ENCODE results near the gene GPR68. TPM values are rescaled to one million over a fixed set of nuclear protein-coding genes. Genes with fewer than 3 reads are reported as not detected.

Gene GPR68
- total RNA-seq: 1 to 10 TPM; 3.2 to 6.4 TPM
- long read RNA-seq, donor 1, partial matches to known transcripts: 0 of 3 reads
- long read RNA-seq, donor 1, other reads (novel, unspliced or antisense): 2 of 3 reads
- long read RNA-seq, donor 2, partial matches to known transcripts: 0 of 18 reads
- long read RNA-seq, donor 2, other reads (novel, unspliced or antisense): 14 of 18 reads

- peak; percentile 92 for DNase-seq (ENCODE audit: low spot score)
- intact Hi-C loops (cut with DNase I): no loop called here
These were observed at the start of gene GPR68 for GRCh38 chr14:91244501-91244901. Gene GPR68, minus strand, starts transcription at chr14:91244704. Its CDS starts 9,654 bp downstream, at chr14:91235050.

- DNase-seq (ENCODE audit: low spot score): peak; percentile 76
- intact Hi-C loops (cut with DNase I): no loop called here
These were observed 49.6 kb upstream of the GPR68 start for GRCh38 chr14:91294153-91294552.

- no peak for DNase-seq (ENCODE audit: low spot score)
- intact Hi-C loops (cut with DNase I): loop anchor here in 1 of 2 donors (2.0 kb wide), 1 partner anchor 104 kb away; no protein-coding TSS in a partner anchor
These were observed 48.8 kb upstream of the GPR68 start for GRCh38 chr14:91293281-91293680.

GRCh38 chr14:91292491-91292890 lies 48.0 kb upstream of the GPR68 start:
- DNase-seq (ENCODE audit: low spot score): peak; percentile 60
- intact Hi-C loops (cut with DNase I): loop anchor here in 1 of 2 donors (2.0 kb wide), 1 partner anchor 104 kb away; no protein-coding TSS in a partner anchor

GRCh38 chr14:91291786-91292405 lies 47.4 kb upstream of the GPR68 start:
- peak; percentile 62 for DNase-seq (ENCODE audit: low spot score)
- intact Hi-C loops (cut with DNase I): loop anchor here in 1 of 2 donors (2.0 kb wide), 1 partner anchor 103 kb away; no protein-coding TSS in a partner anchor

- intact Hi-C loops (cut with DNase I): no loop called here
- peak; percentile 65 for DNase-seq (ENCODE audit: low spot score)
These were observed 46.5 kb upstream of the GPR68 start for GRCh38 chr14:91290986-91291385.

- DNase-seq (ENCODE audit: low spot score): no peak
- intact Hi-C loops (cut with DNase I): loop anchor here (5.0 kb wide), 2 partner anchors 112 to 387 kb away; no protein-coding TSS in a partner anchor
These were observed 45.0 kb upstream of the GPR68 start for GRCh38 chr14:91289464-91289863.

GRCh38 chr14:91288876-91289275 lies 44.4 kb upstream of the GPR68 start:
- intact Hi-C loops (cut with DNase I): loop anchor here (5.0 kb wide), 2 partner anchors 112 to 387 kb away; no protein-coding TSS in a partner anchor

GRCh38 chr14:91286530-91286937 lies 42.0 kb upstream of the GPR68 start:
- peak; percentile 92 for DNase-seq (ENCODE audit: low spot score)
- intact Hi-C loops (cut with DNase I): loop anchor here (2.0 to 5.0 kb wide), 3 partner anchors 109 to 384 kb away; no protein-coding TSS in a partner anchor

More at GRCh38 chr14:91288876-91289275, 44.4 kb upstream of the GPR68 start:
- DNase-seq (ENCODE audit: low spot score): peak; percentile 75

GRCh38 chr14:91284791-91285548 lies 40.5 kb upstream of the GPR68 start:
- intact Hi-C loops (cut with DNase I): loop anchor here (5.0 kb wide), 2 partner anchors 108 to 383 kb away; no protein-coding TSS in a partner anchor

GRCh38 chr14:91284146-91284790 lies 39.8 kb upstream of the GPR68 start:
- intact Hi-C loops (cut with DNase I): no loop called here
- DNase-seq (ENCODE audit: low spot score): peak; percentile 76

More at GRCh38 chr14:91284791-91285548, 40.5 kb upstream of the GPR68 start:
- DNase-seq (ENCODE audit: low spot score): peak; percentile 58

- no peak for DNase-seq (ENCODE audit: low spot score)
- intact Hi-C loops (cut with DNase I): no loop called here
These were observed 39.2 kb upstream of the GPR68 start for GRCh38 chr14:91283666-91284065.

GRCh38 chr14:91282954-91283645 lies 38.6 kb upstream of the GPR68 start:
- intact Hi-C loops (cut with DNase I): no loop called here

GRCh38 chr14:91281346-91281745 lies 36.8 kb upstream of the GPR68 start:
- intact Hi-C loops (cut with DNase I): no loop called here
- DNase-seq (ENCODE audit: low spot score): peak; percentile 47

More at GRCh38 chr14:91282954-91283645, 38.6 kb upstream of the GPR68 start:
- no peak for DNase-seq (ENCODE audit: low spot score)

- DNase-seq (ENCODE audit: low spot score): peak; percentile 37
- intact Hi-C loops (cut with DNase I): no loop called here
These were observed 35.6 kb upstream of the GPR68 start for GRCh38 chr14:91280129-91280528.

GRCh38 chr14:91279354-91279753 lies 34.9 kb upstream of the GPR68 start:
- intact Hi-C loops (cut with DNase I): no loop called here
- DNase-seq (ENCODE audit: low spot score): no peak

GRCh38 chr14:91278383-91278715 lies 33.8 kb upstream of the GPR68 start:
- DNase-seq (ENCODE audit: low spot score): no peak
- intact Hi-C loops (cut with DNase I): no loop called here

GRCh38 chr14:91277546-91278382 lies 33.3 kb upstream of the GPR68 start:
- intact Hi-C loops (cut with DNase I): no loop called here
- DNase-seq (ENCODE audit: low spot score): no peak

Measured in posterior vena cava (tissue), 2 donors.